ENCODE data around the gene CATSPERD.

DNA sequence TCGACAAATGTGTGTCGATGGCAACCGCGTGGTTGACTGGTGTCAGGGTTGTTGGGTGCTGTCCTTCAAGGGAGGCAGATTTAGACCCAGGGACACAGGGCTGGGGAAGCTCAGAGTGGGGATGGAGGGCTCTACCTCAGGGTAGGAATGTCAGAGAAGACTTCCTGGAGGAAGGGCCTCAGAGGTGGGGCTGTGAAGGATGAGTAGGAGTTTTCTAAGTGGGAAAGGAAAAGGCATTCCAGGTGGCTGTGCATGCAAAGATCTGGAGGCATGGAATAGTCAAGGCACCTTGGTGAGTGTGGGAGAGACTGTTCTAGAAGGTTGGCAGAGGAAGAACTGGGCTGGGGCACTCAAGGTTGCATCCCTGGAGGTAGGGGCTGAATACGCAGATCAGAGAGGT, 86.5 kb downstream of the CATSPERD start:
- TF ChIP-seq POLR2A (IDR thresholded peaks at IDR 0.05) = no peak
- no peak for TF ChIP-seq CTCF (IDR thresholded peaks at IDR 0.05)

Data from body of pancreas (tissue), 4 donors.